Inflammatory macrophage treated with lipopolysaccharide for 1 hour (primary cell): ENCODE data around the gene DNAH7.
"Not testable (repeated sequence)": the region's sequence is repeated elsewhere in the genome, so short reads cannot be mapped to it uniquely, and the experiment has no call there.

ENCODE experiments used
- DNase-seq, 2 donors: peaks; one replicate each; pipeline ENCODE4 v3.0.0-alpha.2; 2020 to 2022

DNAH7 gene

GRCh38 chr2:195709901-195710806 lies 358.5 kb downstream of the DNAH7 start:
- no peak for DNase-seq

GRCh38 chr2:195706161-195706900 lies 362.3 kb downstream of the DNAH7 start:
- DNase-seq: no peak

GRCh38 chr2:195700480-195700879 lies 368.2 kb downstream of the DNAH7 start:
- no peak for DNase-seq

- DNase-seq: no peak
Measured at GRCh38 chr2:195697681-195698220, 370.9 kb downstream of the DNAH7 start.

- no peak for DNase-seq
Measured at GRCh38 chr2:195696012-195696411, 372.6 kb downstream of the DNAH7 start.

GRCh38 chr2:195695002-195695631 lies 373.5 kb downstream of the DNAH7 start:
- no peak for DNase-seq

- DNase-seq: no peak
Measured at GRCh38 chr2:195694553-195694952, 374.1 kb downstream of the DNAH7 start.

GRCh38 chr2:195692531-195692930 lies 376.1 kb downstream of the DNAH7 start:
- not testable (repeated sequence) for DNase-seq
